HG03354 (cell line): Measurements from ENCODE around the gene OPRL1.
"Not testable (repeated sequence)": the region's sequence is repeated elsewhere in the genome, so short reads cannot be mapped to it uniquely, and the experiment has no call there.

Source experiments
- ATAC-seq: cut with Tn5 transposase; IDR thresholded peaks from one replicate; pipeline ENCODE4 v1.9.1; 2021; ENCODE audit warnings: mild to moderate bottlenecking; ENCODE audit not compliant: unreplicated experiment, poor library complexity, severe bottlenecking

The OPRL1 gene

GRCh38 chr20:64080813-64081623 lies 1.1 kb downstream of the OPRL1 start:
- ATAC-seq = no peak

- no peak for ATAC-seq
Measured at GRCh38 chr20:64081624-64081964, 1.7 kb downstream of the OPRL1 start.

- no peak for ATAC-seq
Measured at GRCh38 chr20:64082126-64082731, 2.3 kb downstream of the OPRL1 start.

GRCh38 chr20:64082820-64083377 lies 3.0 kb downstream of the OPRL1 start:
- ATAC-seq = no peak

GRCh38 chr20:64083378-64083803 lies 3.5 kb downstream of the OPRL1 start:
- no peak for ATAC-seq

- no peak for ATAC-seq
Measured at GRCh38 chr20:64083804-64084684, 4.2 kb downstream of the OPRL1 start, which contains the start of gene LKAAEAR1. Gene LKAAEAR1, minus strand, starts transcription at chr20:64084398. Its CDS starts 179 bp downstream, at chr20:64084219.

GRCh38 chr20:64084685-64085152 lies 4.8 kb downstream of the OPRL1 start:
- ATAC-seq = no peak

GRCh38 chr20:64086801-64087200 lies 6.9 kb downstream of the OPRL1 start:
- ATAC-seq = no peak

GRCh38 chr20:64087226-64087825 lies 7.4 kb downstream of the OPRL1 start:
- ATAC-seq = not testable (repeated sequence)

- not testable (repeated sequence) for ATAC-seq
Measured at GRCh38 chr20:64088586-64088985, 8.7 kb downstream of the OPRL1 start.

- ATAC-seq = no peak
Measured at GRCh38 chr20:64090165-64090564, 10.3 kb downstream of the OPRL1 start.

GRCh38 chr20:64091340-64091739 lies 11.5 kb downstream of the OPRL1 start:
- no peak for ATAC-seq

- no peak for ATAC-seq
Measured at GRCh38 chr20:64091770-64092169, 11.9 kb downstream of the OPRL1 start.

GRCh38 chr20:64092258-64093012 lies 12.6 kb downstream of the OPRL1 start:
- ATAC-seq = no peak

GRCh38 chr20:64093013-64093503 lies 13.2 kb downstream of the OPRL1 start:
- no peak for ATAC-seq

- no peak for ATAC-seq
Measured at GRCh38 chr20:64095455-64095854, 15.6 kb downstream of the OPRL1 start.

- ATAC-seq = no peak
Measured at GRCh38 chr20:64095927-64096326, 16.0 kb downstream of the OPRL1 start.

- no peak for ATAC-seq
Measured at GRCh38 chr20:64096535-64096934, 16.7 kb downstream of the OPRL1 start.
